IMR-90 (cell line): ENCODE measurements around the gene MAFB. TPM values are rescaled to one million over a fixed set of nuclear protein-coding genes. Genes with fewer than 3 reads are reported as not detected.

ENCODE experiments used
- ATAC-seq: fragments of 200-7000 bp; cut with Tn5 transposase; 2 replicates; pipeline ENCODE4 v1.9.1; 2020; ENCODE audit warnings: low read depth, mild to moderate bottlenecking, moderate library complexity
- BruUV-seq: library from RNA; stranded (reverse); fragments of 400-500 nt; replicated peaks from 2 replicates; lab custom pipeline; 2021; lab: Mats Ljungman, UMichigan
- CTCF ChIA-PET: fragments of 300-600 bp; formaldehyde crosslinking; extraction: SDS; loops from one replicate; lab custom pipeline; 2021; ENCODE audit warnings: antibody characterized with exemption; lab: Yijun Ruan, JAX
- POLR2A ChIA-PET: fragments of 300-600 bp; sonication (Branson Sonifier 250); formaldehyde crosslinking; loops from one replicate; lab custom pipeline; 2022; ENCODE audit warnings: antibody characterized with exemption; ENCODE audit not compliant: unreplicated experiment; lab: Charles Lee
- DNase-seq: peaks from one replicate; pipeline ENCODE4 v3.0.0; 2013
- H2AFZ ChIP-seq: replicated peaks from 2 replicates; pipeline ENCODE3; 2013; ENCODE audit warnings: low read length, mild to moderate bottlenecking; ENCODE audit not compliant: poor library complexity
- H2AK5ac ChIP-seq: 2 replicates; pipeline ENCODE4 v1.6.1; 2013; ENCODE audit warnings: low read depth, low read length, inconsistent platforms
- H2AK9ac ChIP-seq: replicated peaks from 2 replicates; pipeline ENCODE3; 2013; ENCODE audit warnings: mild to moderate bottlenecking, low read depth, low read length, moderate library complexity; ENCODE audit not compliant: poor library complexity
- H2BK120ac ChIP-seq: 2 replicates; pipeline ENCODE4 v1.6.1; 2013; ENCODE audit warnings: low read depth, low read length, inconsistent platforms
- H2BK15ac ChIP-seq: 3 replicates; pipeline ENCODE4 v1.6.1; 2013; ENCODE audit warnings: low read depth, low read length, inconsistent platforms
- H2BK20ac ChIP-seq: 2 replicates; pipeline ENCODE4 v1.6.1; 2013; ENCODE audit warnings: low read depth, mild to moderate bottlenecking, inconsistent platforms, low read length, moderate library complexity
- H2BK5ac ChIP-seq: 2 replicates; pipeline ENCODE4 v1.6.1; 2013; ENCODE audit warnings: mild to moderate bottlenecking, low read depth, low read length, inconsistent platforms; ENCODE audit not compliant: poor library complexity, severe bottlenecking
- H3K14ac ChIP-seq: replicated peaks from 2 replicates; pipeline ENCODE4 v1.6.1; 2013; ENCODE audit warnings: low read depth, low read length, inconsistent platforms
- H3K18ac ChIP-seq: 2 replicates; pipeline ENCODE4 v1.6.1; 2013; ENCODE audit warnings: low read depth, low read length, control low read depth
- H3K23ac ChIP-seq: 2 replicates; pipeline ENCODE4 v1.6.1; 2013; ENCODE audit warnings: low read depth, low read length, inconsistent platforms
- H3K27ac ChIP-seq: 2 replicates; pipeline ENCODE4 v1.5.1; 2013; ENCODE audit warnings: mild to moderate bottlenecking, control low read depth, low read length; ENCODE audit not compliant: insufficient read depth
- H3K27me3 ChIP-seq: 2 replicates; pipeline ENCODE4 v1.6.1; 2013; ENCODE audit warnings: low read length; ENCODE audit not compliant: control insufficient read depth, insufficient read depth
- H3K36me3 ChIP-seq: 2 replicates; pipeline ENCODE4 v1.6.1; 2013; ENCODE audit warnings: low read length, mixed read lengths; ENCODE audit not compliant: control insufficient read depth, insufficient read depth
- H3K4ac ChIP-seq: 2 replicates; pipeline ENCODE4 v1.6.1; 2013; ENCODE audit warnings: low read depth, low read length, inconsistent platforms
- H3K4me1 ChIP-seq: 2 replicates; pipeline ENCODE4 v1.6.1; 2013; ENCODE audit warnings: low read length, mixed read lengths; ENCODE audit not compliant: control insufficient read depth, insufficient read depth
- H3K4me2 ChIP-seq: 2 replicates; pipeline ENCODE4 v1.6.1; 2013; ENCODE audit warnings: low read depth, mild to moderate bottlenecking, control low read depth, low read length, moderate library complexity
- H3K4me3 ChIP-seq: 2 replicates; pipeline ENCODE4 v1.5.1; 2013; ENCODE audit warnings: low read depth, mild to moderate bottlenecking, control low read depth, low read length, moderate library complexity; ENCODE audit not compliant: insufficient read depth
- H3K56ac ChIP-seq: 2 replicates; pipeline ENCODE4 v1.6.1; 2013; ENCODE audit warnings: low read length, inconsistent platforms; ENCODE audit not compliant: insufficient read depth; ENCODE audit errors: extremely low read depth
- H3K79me1 ChIP-seq, 2 experiments: 2 replicates each; pipeline ENCODE4 v1.6.1; 2013; ENCODE audit warnings: low read length in 2 of 2, inconsistent platforms in 1 of 2, low read depth in 1 of 2
- H3K9ac ChIP-seq: 2 replicates; pipeline ENCODE4 v1.6.1; 2013; ENCODE audit warnings: low read depth, low read length, control low read depth
- H3K9me1 ChIP-seq: 2 replicates; pipeline ENCODE4 v1.6.1; 2013; ENCODE audit warnings: low read length, inconsistent platforms; ENCODE audit not compliant: insufficient read depth
- H3K9me3 ChIP-seq: 2 replicates; pipeline ENCODE4 v1.6.1; 2013; ENCODE audit warnings: low read length; ENCODE audit not compliant: control insufficient read depth, insufficient read depth
- H4K20me1 ChIP-seq: 2 replicates; pipeline ENCODE4 v1.6.1; 2013; ENCODE audit warnings: low read length, inconsistent platforms; ENCODE audit not compliant: insufficient read depth
- H4K5ac ChIP-seq: 2 replicates; pipeline ENCODE4 v1.6.1; 2013; ENCODE audit warnings: mild to moderate bottlenecking, low read depth, low read length, control low read depth
- H4K8ac ChIP-seq, 2 experiments: 2 replicates each; pipeline ENCODE4 v1.6.1; 2013; ENCODE audit warnings: low read depth in 2 of 2, low read length in 2 of 2, control low read depth in 1 of 2, inconsistent platforms in 1 of 2
- H4K91ac ChIP-seq: 2 replicates; pipeline ENCODE4 v1.6.1; 2013; ENCODE audit warnings: low read depth, low read length, inconsistent platforms; ENCODE audit not compliant: insufficient read depth
- BHLHE40 ChIP-seq: fragments of 150-350 bp; IDR thresholded peaks from 2 replicates; pipeline ENCODE4 v1.6.1; 2016; ENCODE audit warnings: mild to moderate bottlenecking, low read depth, low read length
- CEBPB ChIP-seq: IDR thresholded peaks from 2 replicates; pipeline ENCODE4 v1.6.1; 2012; ENCODE audit warnings: low read depth, low read length, improper control_type of control experiment
- CHD1 ChIP-seq: IDR thresholded peaks from 2 replicates; pipeline ENCODE4 v1.6.1; 2012; ENCODE audit warnings: low read depth, low read length, improper control_type of control experiment
- CTCF ChIP-seq: conservative IDR thresholded peaks from 2 replicates; pipeline ENCODE4 v1.5.1; 2012; ENCODE audit warnings: mild to moderate bottlenecking, low read depth, low read length, improper control_type of control experiment
- ELK1 ChIP-seq: fragments of 150-350 bp; IDR thresholded peaks from 2 replicates; pipeline ENCODE4 v1.6.1; 2016; ENCODE audit warnings: low read depth, mild to moderate bottlenecking, low read length, moderate library complexity, borderline replicate concordance
- FOS ChIP-seq: fragments of 150-350 bp; IDR thresholded peaks from 2 replicates; pipeline ENCODE4 v1.6.1; 2016; ENCODE audit warnings: low read depth, low read length
- MAFK ChIP-seq: IDR thresholded peaks from 2 replicates; pipeline ENCODE4 v1.6.1; 2012; ENCODE audit warnings: low read depth, low read length, improper control_type of control experiment
- MAZ ChIP-seq: IDR thresholded peaks from 2 replicates; pipeline ENCODE4 v1.6.1; 2012; ENCODE audit warnings: low read depth, mild to moderate bottlenecking, low read length, improper control_type of control experiment, moderate library complexity, borderline replicate concordance
- MXI1 ChIP-seq: IDR thresholded peaks from 2 replicates; pipeline ENCODE4 v1.6.1; 2012; ENCODE audit warnings: low read depth, mild to moderate bottlenecking, low read length, moderate library complexity, borderline replicate concordance
- NFE2L2 ChIP-seq: fragments of 150-350 bp; IDR thresholded peaks from 2 replicates; pipeline ENCODE4 v1.6.1; 2016; ENCODE audit warnings: low read depth, mild to moderate bottlenecking, low read length
- POLR2A ChIP-seq: IDR thresholded peaks from 2 replicates; pipeline ENCODE4 v1.6.1; 2012; ENCODE audit warnings: mild to moderate bottlenecking, low read depth, low read length
- RAD21 ChIP-seq: IDR thresholded peaks from 2 replicates; pipeline ENCODE4 v1.6.1; 2012; ENCODE audit warnings: low read length, improper control_type of control experiment
- RCOR1 ChIP-seq: IDR thresholded peaks from 2 replicates; pipeline ENCODE4 v1.6.1; 2012; ENCODE audit warnings: mild to moderate bottlenecking, low read length, improper control_type of control experiment; ENCODE audit not compliant: insufficient replicate concordance
- SMC3 ChIP-seq: fragments of 150-350 bp; IDR thresholded peaks from 2 replicates; pipeline ENCODE4 v1.6.1; 2016; ENCODE audit warnings: low read depth, mild to moderate bottlenecking, antibody characterized with exemption, low read length, moderate library complexity
- USF2 ChIP-seq: fragments of 150-350 bp; IDR thresholded peaks from 2 replicates; pipeline ENCODE4 v1.6.1; 2017; ENCODE audit warnings: mild to moderate bottlenecking, antibody characterized with exemption, low read length, low read depth
- WGBS, 2 experiments: methylation state at CpG; one replicate each; pipeline versions ENCODE4 v1.1.5 to v1.1.7; 2013; ENCODE audit warnings: missing lambda C conversion rate in 2 of 2; ENCODE audit not compliant: insufficient read length in 1 of 2; ENCODE audit errors: extremely low coverage in 2 of 2; 5-methylcytosine and 5-hydroxymethylcytosine counted together
- dilution Hi-C: fragments of 300-500 bp; cut with HindIII; formaldehyde crosslinking; loops from one replicate; pipeline ENCODE4 v1.14.3; 2018; ENCODE audit warnings: low sequenced_read_pairs; ENCODE audit not compliant: unreplicated experiment
- in situ Hi-C: fragments of 300-500 bp; cut with MboI; formaldehyde crosslinking; loops from 3 replicates; pipeline ENCODE4 v1.14.3; 2019; ENCODE audit warnings: low sequenced_read_pairs, inconsistent platforms, mixed read lengths
- intact Hi-C: fragments of 100-400 bp; cut with micrococcal nuclease; formaldehyde crosslinking; loops from 2 replicates; pipeline ENCODE4 v1.10.0; 2022
- polyA plus RNA-seq, 3 experiments: library from polyadenylated mRNA; depleted of rRNA; stranded (reverse); fragments of >200 nt; gene quantifications; 2 replicates each; pipeline ENCODE4 v1.2.3, GENCODE V29; 2012; ENCODE audit warnings: low replicate concordance in 1 of 3
- total RNA-seq: library from RNA; depleted of rRNA; stranded (reverse); fragments of >200 nt; gene quantifications from 2 replicates; pipeline ENCODE4 v1.2.3, GENCODE V29; 2012

The MAFB gene
- total and polyA plus RNA-seq, 2 of the 4 experiments (the other 2 are of a cell fraction), result 0.07 TPM; not detected in 1

GRCh38 chr20:40687384-40688128 is 1.5 kb downstream of the MAFB start:
- Histone ChIP-seq H4K8ac (no peak overlapping the region), H2BK120ac (no peak overlapping the region), H3K23ac (no peak overlapping the region), H2AK9ac (no peak overlapping the region), H3K36me3 (no peaks in the 10 kb centered on the region), H3K9ac (no peak overlapping the region), H3K14ac (no peak overlapping the region), H3K56ac (no peak overlapping the region), H3K18ac (no peak overlapping the region), H2AK5ac (no peak overlapping the region), H3K9me3 (no peaks in the 10 kb centered on the region), H3K4me3 (peak overlapping the region; percentile 28; the same call in 1 of the 2 replicates), H2BK15ac (no peak overlapping the region), H3K9me1 (no peaks in the 10 kb centered on the region), H2BK20ac (no peak overlapping the region), H3K27ac (no peak overlapping the region), H3K4me1 (peaks cover 7% of the 10 kb centered on the region; the same call in 1 of the 2 replicates), H3K4me2 (peak overlapping the region; percentile 78; the same call in 1 of the 2 replicates), H4K5ac (no peak overlapping the region), H4K20me1 (no peaks in the 10 kb centered on the region), H3K27me3 (peaks cover 78% of the 10 kb centered on the region), H4K91ac (no peak overlapping the region), H2BK5ac (no peak overlapping the region), H2AFZ (peak overlapping the region; percentile 52), H3K4ac (no peak overlapping the region), H3K79me1 (no peaks in the 10 kb centered on the region)
- ATAC-seq, result no peak
- BruUV-seq, result no TSS peak
- ChIA-PET CTCF (no interaction called here), POLR2A (no interaction called here)
- dilution Hi-C loops, result no loop called here
- no peak for DNase-seq
- intact Hi-C loops, result loop anchor here (5.0 kb wide), 1 partner anchor 260 kb away; no protein-coding TSS in a partner anchor
- in situ Hi-C loops, result loop anchor here (25.0 kb wide), 1 partner anchor 800 kb away; no protein-coding TSS in a partner anchor
- WGBS, 2 experiments, result 5% methylated on average over 20 of the region's 62 CpGs; no CpG with 5 or more reads in 1 of the 2 experiments
- TF ChIP-seq CHD1 (no peak), SMC3 (no peak), MXI1 (no peak), USF2 (no peak), CTCF (no peak), FOS (no peak), CEBPB (no peak), MAFK (no peak), ELK1 (no peak), BHLHE40 (no peak), RAD21 (no peak), RCOR1 (no peak), POLR2A (no peak), MAZ (no peak), NFE2L2 (no peak)
